ENCODE data around the gene COL19A1. TPM values are rescaled to one million over a fixed set of nuclear protein-coding genes. Genes with fewer than 3 reads are reported as not detected.
"Not testable (repeated sequence)": the region's sequence is repeated elsewhere in the genome, so short reads cannot be mapped to it uniquely, and the experiment has no call there.

COL19A1 gene
- total RNA-seq, 1 donor from 2014 or later = not detected

DNA sequence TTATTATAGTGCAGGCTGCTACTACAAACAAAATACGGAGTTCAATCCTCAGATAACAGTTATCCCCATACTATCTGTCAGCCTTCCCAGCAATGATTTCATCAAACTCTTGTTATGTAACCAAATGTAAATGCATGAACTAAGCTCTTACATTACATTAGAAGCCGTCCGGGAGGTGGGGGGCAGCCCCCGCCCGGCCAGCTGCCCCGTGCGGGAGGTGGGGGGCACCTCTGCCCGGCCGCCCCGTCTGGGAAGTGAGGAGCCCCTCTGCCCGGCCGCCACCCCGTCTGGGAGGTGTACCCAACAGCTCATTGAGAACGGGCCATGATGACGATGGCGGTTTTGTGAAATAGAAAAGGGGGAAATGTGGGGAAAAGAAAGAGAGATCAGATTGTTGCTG is 99.6 kb downstream of the COL19A1 start:
- DNase-seq (ENCODE audit: low read depth, low spot score) = not testable (repeated sequence)

GRCh38 chr6:69973138-69973537 is 106.8 kb downstream of the COL19A1 start:
- no peak for DNase-seq (ENCODE audit: low read depth, low spot score)

DNA sequence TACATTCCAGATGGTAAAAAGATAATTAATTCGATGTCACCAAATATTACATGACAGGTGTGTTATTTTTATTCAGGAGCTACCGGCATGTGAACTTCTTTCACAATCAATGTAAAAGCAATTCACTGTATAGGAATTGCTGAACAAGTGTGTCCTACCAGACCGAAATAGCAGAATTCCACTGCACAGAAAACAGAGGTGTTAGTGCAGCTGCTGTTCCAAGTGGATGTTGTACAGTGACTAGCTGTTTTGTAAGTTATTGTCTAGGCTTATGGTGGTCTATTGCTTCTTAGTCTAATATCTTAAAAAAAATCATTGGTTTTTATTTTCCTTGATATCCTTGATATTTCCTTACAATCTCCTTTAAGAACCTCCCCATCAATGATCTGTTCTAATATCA is 107.4 kb downstream of the COL19A1 start:
- no peak for DNase-seq (ENCODE audit: low read depth, low spot score)

GRCh38 chr6:69974193-69974592 is 107.8 kb downstream of the COL19A1 start:
- no peak for DNase-seq (ENCODE audit: low read depth, low spot score)

DNA sequence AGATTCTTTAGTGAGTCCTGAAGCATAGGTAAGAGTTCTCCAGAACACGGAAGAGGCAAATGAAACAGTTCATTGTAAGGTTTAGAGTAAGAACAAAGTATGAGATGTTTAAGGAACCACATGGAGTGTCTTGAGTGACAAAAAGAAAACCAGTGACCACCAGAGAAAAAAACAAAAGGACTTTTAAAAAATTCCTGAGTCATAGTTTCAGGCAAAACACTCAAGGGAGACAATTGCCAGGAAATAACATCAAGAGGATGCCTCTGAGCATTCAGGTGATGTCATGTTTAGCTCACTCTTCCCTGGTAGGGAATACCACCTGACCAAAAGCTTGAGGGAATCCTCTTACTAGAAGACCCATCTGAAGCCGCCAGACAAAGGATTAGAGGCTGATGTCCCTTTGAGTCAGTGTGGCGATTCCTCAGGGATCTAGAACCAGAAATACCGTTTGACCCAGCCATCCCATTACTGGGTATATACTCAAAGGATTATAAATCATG is 110.3 kb downstream of the COL19A1 start:
- DNase-seq (ENCODE audit: low read depth, low spot score) = no peak

DNA sequence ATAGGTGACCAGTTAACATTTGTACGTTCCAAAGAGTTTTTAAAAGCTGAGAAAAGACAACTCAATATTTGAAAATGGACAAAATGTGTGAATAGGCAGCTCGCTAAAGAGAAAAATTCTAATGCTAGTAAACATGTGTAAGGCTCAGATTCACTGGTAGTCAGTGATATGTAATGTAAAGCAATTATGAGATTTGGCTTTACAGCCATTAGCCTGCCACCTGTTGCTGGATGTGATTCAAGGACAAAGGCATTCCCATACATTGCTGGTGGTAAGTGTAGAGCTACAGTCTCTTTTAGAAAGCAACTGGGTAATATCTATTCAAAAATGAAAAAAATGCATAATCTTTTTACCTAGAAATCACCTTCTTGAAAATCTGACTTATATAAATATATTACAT is 114.3 kb downstream of the COL19A1 start:
- DNase-seq (ENCODE audit: low read depth, low spot score) = no peak

GRCh38 chr6:69984506-69984905 is 118.2 kb downstream of the COL19A1 start:
- DNase-seq (ENCODE audit: low read depth, low spot score) = no peak

DNA sequence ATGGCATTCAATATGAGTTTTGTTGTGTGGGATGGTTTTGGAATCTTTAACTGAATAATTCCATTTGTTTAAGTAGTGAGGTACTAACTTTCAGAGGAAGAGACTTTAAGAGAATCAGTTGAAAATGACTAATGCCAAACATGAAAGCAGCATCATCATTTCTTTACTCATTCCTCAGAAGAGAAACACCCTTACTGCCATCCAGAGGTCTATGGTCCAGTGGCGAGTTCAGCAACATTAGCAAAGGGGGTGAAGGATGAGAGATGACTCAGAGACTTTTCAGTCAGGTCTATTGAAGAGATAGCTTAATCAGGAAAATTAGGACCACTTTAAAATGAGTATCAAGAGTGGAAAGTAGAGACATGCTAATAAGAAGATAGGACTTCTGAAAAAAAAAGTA is 118.8 kb downstream of the COL19A1 start:
- DNase-seq (ENCODE audit: low read depth, low spot score) = no peak

GRCh38 chr6:69987550-69987949 is 121.2 kb downstream of the COL19A1 start:
- no peak for DNase-seq (ENCODE audit: low read depth, low spot score)

- DNase-seq (ENCODE audit: low read depth, low spot score) = no peak
Measured at GRCh38 chr6:69988458-69989126, 122.2 kb downstream of the COL19A1 start.

DNA sequence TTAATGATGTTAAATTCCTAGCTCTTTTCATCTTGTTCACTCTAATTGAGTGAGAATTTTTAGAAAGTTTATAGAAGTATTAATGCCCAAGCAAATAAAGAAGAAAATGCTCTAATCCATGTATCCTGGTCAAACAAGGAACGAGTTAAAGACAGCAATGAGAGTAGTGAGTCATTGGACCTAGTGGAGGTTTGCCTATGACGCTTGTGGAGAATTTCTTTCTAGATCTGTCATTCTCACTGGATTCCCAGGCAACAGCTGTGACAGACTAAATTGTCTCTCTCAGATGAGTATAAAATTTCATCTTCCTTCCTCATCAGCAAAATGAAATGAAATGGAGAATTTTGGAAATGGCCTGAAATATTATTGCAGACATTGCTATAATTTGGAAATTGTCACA is 127.9 kb downstream of the COL19A1 start:
- DNase-seq (ENCODE audit: low read depth, low spot score) = no peak

GRCh38 chr6:70008189-70008588 is 141.8 kb downstream of the COL19A1 start:
- no peak for DNase-seq (ENCODE audit: low read depth, low spot score)

- DNase-seq (ENCODE audit: low read depth, low spot score) = not testable (repeated sequence)
Measured at GRCh38 chr6:70010339-70010738, 144.0 kb downstream of the COL19A1 start.

GRCh38 chr6:70023201-70023600 is 156.8 kb downstream of the COL19A1 start:
- not testable (repeated sequence) for DNase-seq (ENCODE audit: low read depth, low spot score)

- DNase-seq (ENCODE audit: low read depth, low spot score) = no peak
Measured at GRCh38 chr6:70028246-70028645, 161.9 kb downstream of the COL19A1 start.

- DNase-seq (ENCODE audit: low read depth, low spot score) = no peak
Measured at GRCh38 chr6:70028926-70029325, 162.6 kb downstream of the COL19A1 start.

GRCh38 chr6:70033781-70034180 is 167.4 kb downstream of the COL19A1 start:
- DNase-seq (ENCODE audit: low read depth, low spot score) = no peak

DNA sequence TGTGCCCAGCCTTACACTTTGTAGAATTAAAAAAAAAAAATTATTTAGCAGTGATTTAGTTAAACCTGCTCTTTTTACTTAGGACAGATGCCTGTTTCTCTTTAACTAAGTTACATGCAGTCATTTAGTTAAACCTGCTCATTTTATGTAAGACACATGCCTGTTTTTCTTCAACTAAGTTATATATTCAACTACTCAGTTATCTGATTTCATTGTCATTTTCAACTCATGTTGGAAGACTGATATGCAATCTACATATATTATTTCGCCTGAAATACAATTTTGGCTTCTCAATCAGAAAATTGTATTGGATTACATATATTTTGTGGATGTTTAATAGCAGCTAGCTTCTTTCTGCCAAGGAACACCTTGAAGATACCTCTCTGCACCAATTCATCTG is 171.1 kb downstream of the COL19A1 start:
- DNase-seq (ENCODE audit: low read depth, low spot score) = no peak

DNA sequence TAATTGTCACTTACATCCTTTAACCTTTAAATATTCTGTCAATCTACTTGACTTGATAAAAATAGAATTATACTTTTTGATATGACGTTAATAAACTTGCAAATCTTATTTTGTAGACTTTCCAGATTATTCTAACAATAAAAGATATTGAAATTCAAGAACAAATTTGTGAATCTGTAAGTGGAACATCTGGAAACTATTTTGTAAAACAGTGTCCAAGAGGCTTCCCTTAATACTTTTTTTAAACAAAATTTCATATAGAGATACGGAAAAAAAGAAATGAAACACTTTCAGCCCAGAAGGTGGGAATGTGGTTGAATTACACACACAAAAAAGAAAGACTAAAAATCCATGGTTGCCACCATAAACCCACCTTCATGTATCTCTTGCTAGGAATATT is 174.4 kb downstream of the COL19A1 start:
- no peak for DNase-seq (ENCODE audit: low read depth, low spot score)

- DNase-seq (ENCODE audit: low read depth, low spot score) = no peak
Measured at GRCh38 chr6:70041411-70041810, 175.1 kb downstream of the COL19A1 start.

GRCh38 chr6:70045413-70045812 is 179.1 kb downstream of the COL19A1 start:
- no peak for DNase-seq (ENCODE audit: low read depth, low spot score)

- DNase-seq (ENCODE audit: low read depth, low spot score) = no peak
Measured at GRCh38 chr6:70051197-70052124, 185.1 kb downstream of the COL19A1 start.
